GM12878 (cell line): ENCODE results near the gene GAB1. TPM values are rescaled to one million over a fixed set of nuclear protein-coding genes. Genes with fewer than 3 reads are reported as not detected.

Experiments
- ATAC-seq: fragments of 200-7000 bp; cut with Tn5 transposase; 3 replicates; pipeline ENCODE4 v1.9.1; 2020; ENCODE audit warnings: mild to moderate bottlenecking, moderate library complexity
- BruUV-seq: library from RNA; stranded (reverse); fragments of 400-500 nt; replicated peaks from 2 replicates; lab custom pipeline; 2021; lab: Mats Ljungman, UMichigan
- CTCF ChIA-PET: fragments of 300-600 bp; sonication (Branson Sonifier 250); formaldehyde crosslinking; extraction: SDS; loops from one replicate; lab custom pipeline; 2021; ENCODE audit warnings: inconsistent platforms; lab: Yijun Ruan, JAX
- POLR2A ChIA-PET: fragments of 350-600 bp; formaldehyde crosslinking; extraction: SDS; loops from one replicate; lab custom pipeline; 2021; ENCODE audit warnings: inconsistent platforms; lab: Charles Lee
- RAD21 ChIA-PET: fragments of 300-600 bp; sonication (Branson Sonifier 250); formaldehyde crosslinking; loops from one replicate; lab custom pipeline; 2023; ENCODE audit warnings: antibody characterized with exemption; ENCODE audit not compliant: unreplicated experiment; lab: Charles Lee
- SMC1A ChIA-PET: fragments of 300-600 bp; sonication (Branson Sonifier 250); formaldehyde crosslinking; loops from one replicate; lab custom pipeline; 2023; ENCODE audit not compliant: unreplicated experiment, uncharacterized antibody; lab: Charles Lee
- DNase-seq: peaks from one replicate; pipeline ENCODE4 v3.0.0-alpha.2; 2011; ENCODE audit warnings: low read depth, low spot score
- FAIRE-seq: peaks from 3 replicates; lab custom pipeline; 2011; peaks lifted over from hg19 to GRCh38; lab: Jason Lieb, UNC
- H2AFZ ChIP-seq: 2 replicates; pipeline ENCODE4 v1.6.0; 2011; ENCODE audit warnings: low read depth, low read length, control low read depth; ENCODE audit not compliant: control insufficient read depth
- H3K27ac ChIP-seq: 2 replicates; pipeline ENCODE4 v1.5.1; 2011; ENCODE audit warnings: control low read depth; ENCODE audit not compliant: control insufficient read depth, insufficient read depth
- H3K27me3 ChIP-seq, 2 experiments: replicated peaks in 1 of 2; 2 replicates each; pipeline versions ENCODE4 v1.6.0 to v1.6.1; 2011; ENCODE audit warnings: low read length in 1 of 2; ENCODE audit not compliant: control insufficient read depth in 2 of 2, insufficient read depth in 2 of 2
- H3K36me3 ChIP-seq, 2 experiments: 2 replicates each; pipeline ENCODE4 v1.5.1; 2011; ENCODE audit warnings: low read length in 1 of 2; ENCODE audit not compliant: control insufficient read depth in 2 of 2, insufficient read depth in 2 of 2
- H3K4me1 ChIP-seq: 2 replicates; pipeline ENCODE4 v1.6.1; 2011; ENCODE audit warnings: mild to moderate bottlenecking, low read length, moderate library complexity, mixed read lengths; ENCODE audit not compliant: control insufficient read depth, insufficient read depth
- H3K4me2 ChIP-seq: 2 replicates; pipeline ENCODE4 v1.6.0; 2011; ENCODE audit warnings: control low read depth; ENCODE audit not compliant: control insufficient read depth, insufficient read depth
- H3K4me3 ChIP-seq: fragments of 200-600 bp; sonication (generic); 2 replicates; pipeline ENCODE4 v1.5.1; 2016
- H3K79me2 ChIP-seq: 2 replicates; pipeline ENCODE4 v1.6.0; 2011; ENCODE audit warnings: low read length; ENCODE audit not compliant: control insufficient read depth, insufficient read depth
- H3K9ac ChIP-seq: 2 replicates; pipeline ENCODE4 v1.8.0; 2011; ENCODE audit warnings: low read length, control low read depth, mixed read lengths; ENCODE audit not compliant: control insufficient read depth, insufficient read depth
- H3K9me3 ChIP-seq: replicated peaks from 3 replicates; pipeline ENCODE4 v1.5.1; 2011; ENCODE audit warnings: mild to moderate bottlenecking, low read length; ENCODE audit not compliant: control insufficient read depth, insufficient read depth
- H4K20me1 ChIP-seq: 2 replicates; pipeline ENCODE4 v1.6.0; 2011; ENCODE audit not compliant: control insufficient read depth, insufficient read depth
- ATF7 ChIP-seq: fragments of 450-650 bp; IDR thresholded peaks from 2 replicates; pipeline ENCODE4 v1.6.1; 2016; ENCODE audit warnings: low read depth, mild to moderate bottlenecking
- BCL11A ChIP-seq: IDR thresholded peaks from 2 replicates; pipeline ENCODE4 v1.6.1; 2011; ENCODE audit warnings: low read depth, low read length
- E2F8 ChIP-seq: fragments of 450-650 bp; IDR thresholded peaks from 2 replicates; pipeline ENCODE4 v1.6.1; 2018; ENCODE audit warnings: mild to moderate bottlenecking, low read depth, moderate library complexity; ENCODE audit not compliant: partially characterized antibody
- MEF2A ChIP-seq: IDR thresholded peaks from 2 replicates; pipeline ENCODE4 v1.6.1; 2011; ENCODE audit warnings: low read depth, mild to moderate bottlenecking, low read length, moderate library complexity; ENCODE audit not compliant: insufficient read depth
- MXI1 ChIP-seq: fragments of 150-350 bp; IDR thresholded peaks from 2 replicates; pipeline ENCODE4 v1.6.1; 2011; ENCODE audit warnings: low read depth, mild to moderate bottlenecking, inconsistent platforms, low read length, improper control_type of control experiment
- WGBS: methylation state at CpG from one replicate; pipeline ENCODE4 v1.1.6; 2016; ENCODE audit warnings: low lambda C conversion rate; ENCODE audit not compliant: insufficient replicate concordance, insufficient coverage; ENCODE audit errors: missing lambda C conversion rate; 5-methylcytosine and 5-hydroxymethylcytosine counted together
- in situ Hi-C: fragments of 300-500 bp; cut with MboI; formaldehyde crosslinking; loops from 9 replicates; pipeline ENCODE4 v1.14.3; 2018; ENCODE audit warnings: mixed read lengths
- intact Hi-C: fragments of 100-400 bp; cut with micrococcal nuclease; formaldehyde crosslinking; loops from one replicate; pipeline ENCODE4 v1.14.2; 2022; ENCODE audit not compliant: unreplicated experiment
- polyA plus RNA-seq, 11 experiments: library from polyadenylated mRNA; depleted of rRNA in 4 of 11; unstranded in 6 of 11; stranded (reverse) in 5 of 11; fragments of >200 nt; fragmentation: Nextera tagmentation in 4 of 11; fragmentation: Illumina TruSeq in 1 of 11; extraction: Ambion mirVana in 4 of 11; extraction: Trizol in 1 of 11; gene quantifications; 1 replicate in 1 of 11; 2 replicates in 10 of 11; pipeline versions ENCODE4 v1.2.1 to v1.2.3, GENCODE V29; 2011 to 2016; ENCODE audit warnings: inconsistent platforms in 2 of 11, missing spikeins in 2 of 11, low read depth in 1 of 11
- total RNA-seq, 4 experiments: library from RNA; depleted of rRNA in 3 of 4; stranded (reverse); fragments of >200 nt in 3 of 4; fragmentation: Illumina TruSeq in 1 of 4; extraction: Trizol in 1 of 4; gene quantifications; 2 replicates each; pipeline versions ENCODE4 v1.2.1 to v1.2.3, GENCODE V29; 2013 to 2021

Gene GAB1
- total and polyA plus RNA-seq, 10 of the 15 experiments (the other 5 are each of a cell fraction or from before 2014, with no cell fraction given): 0.37 to 5.3 (median 3.2) TPM

- ChIA-PET POLR2A (interaction anchor here (0.7 to 1.2 kb wide), 2 partner anchors 11 to 1787 kb away, joined by 3 read pairs; no protein-coding TSS in a partner anchor), RAD21 (interaction anchor here (1.6 kb wide), 1 partner anchor 16 kb away, joined by 5 read pairs; no protein-coding TSS in a partner anchor), CTCF (interaction anchor here (1.5 kb wide), 1 partner anchor 8 kb away, joined by 3 read pairs; no protein-coding TSS in a partner anchor), SMC1A (interaction anchor here (0.9 to 1.6 kb wide), 3 partner anchors 9 to 28 kb away, joined by 3 to 4 read pairs (median 3); partner anchors contain the start of gene GAB1)
- TF ChIP-seq BCL11A (no peak), MXI1 (no peak), MEF2A (no peak), ATF7 (no peak), E2F8 (no peak)
- Histone ChIP-seq H3K4me2 (no peak overlapping the region), H3K36me3 (no peaks in the 10 kb centered on the region), H2AFZ (no peak overlapping the region), H3K9ac (no peak overlapping the region), H3K4me3 (no peak overlapping the region), H3K27ac (no peak overlapping the region), H3K4me1 (peaks cover 21% of the 10 kb centered on the region), H4K20me1 (no peaks in the 10 kb centered on the region), H3K79me2 (no peaks in the 10 kb centered on the region), H3K9me3 (no peaks in the 10 kb centered on the region), H3K27me3 (no peaks in the 10 kb centered on the region)
- 100% methylated on average over 1 of the region's 1 CpG for WGBS
- in situ Hi-C loops (no loop called here), intact Hi-C loops (no loop called here)
- BruUV-seq: no TSS peak
- DNase-seq (no peak), FAIRE-seq (no peak), ATAC-seq (no peak)
Observed at GRCh38 chr4:143360838-143361625, 24.4 kb downstream of the GAB1 start.
